BLaER1 (cell line): ENCODE measurements around the gene RAC3.
A peak's percentile ranks its signal among the peaks of the same experiment; 100 is the strongest.

ENCODE experiments used
- H3K27ac ChIP-seq: shearing (Covaris generic); formaldehyde crosslinking; 2 replicates; pipeline ENCODE4 v1.8.1; 2022
- H3K27me3 ChIP-seq: shearing (Covaris generic); formaldehyde crosslinking; 2 replicates; pipeline ENCODE4 v1.8.1; 2022
- H3K36me3 ChIP-seq: shearing (Covaris generic); formaldehyde crosslinking; 2 replicates; pipeline ENCODE4 v1.8.1; 2022
- H3K4me1 ChIP-seq: shearing (Covaris generic); formaldehyde crosslinking; 2 replicates; pipeline ENCODE4 v1.8.1; 2022
- H3K4me2 ChIP-seq: shearing (Covaris generic); formaldehyde crosslinking; 2 replicates; pipeline ENCODE4 v1.8.1; 2022
- H3K4me3 ChIP-seq: shearing (Covaris generic); formaldehyde crosslinking; 2 replicates; pipeline ENCODE4 v1.8.1; 2022
- H3K9ac ChIP-seq: shearing (Covaris generic); formaldehyde crosslinking; 2 replicates; pipeline ENCODE4 v1.8.1; 2022
- H3K9me3 ChIP-seq: shearing (Covaris generic); formaldehyde crosslinking; 2 replicates; pipeline ENCODE4 v1.8.1; 2022
- H4K20me1 ChIP-seq: shearing (Covaris generic); formaldehyde crosslinking; 2 replicates; pipeline ENCODE4 v1.8.1; 2022
- Cebpa-rat ChIP-seq: shearing (Covaris generic); IDR thresholded peaks from 2 replicates; pipeline ENCODE4 v1.8.1; 2022

The RAC3 gene

DNA sequence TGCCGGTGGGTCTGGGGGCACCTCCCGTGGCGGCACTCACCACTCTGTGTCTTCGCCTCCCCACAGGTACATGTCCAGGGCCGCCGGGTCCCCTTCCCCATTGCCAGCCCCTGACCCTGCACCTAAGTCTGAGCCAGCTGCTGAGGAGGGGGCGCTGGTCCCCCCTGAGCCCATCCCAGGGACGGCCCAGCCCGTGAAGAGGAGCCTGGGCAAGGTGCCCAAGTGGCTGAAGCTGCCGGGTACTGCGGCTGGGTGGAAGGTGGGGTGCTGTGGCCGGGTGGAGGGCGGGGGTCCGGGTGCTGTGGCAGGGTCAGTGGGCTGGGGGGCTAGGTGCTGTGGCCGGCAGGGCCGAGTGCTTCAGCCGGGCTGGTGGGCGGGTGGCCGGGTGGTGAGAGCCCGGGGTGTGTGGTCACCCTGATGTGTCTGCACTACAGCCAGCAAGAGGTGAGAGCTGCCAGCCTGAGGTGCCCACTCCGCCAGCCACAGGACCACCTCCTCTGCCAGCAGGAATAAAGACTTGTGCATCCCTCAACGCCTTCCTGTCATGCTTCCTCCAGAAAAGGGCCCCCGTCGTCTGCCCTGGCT, 14.5 kb upstream of the RAC3 start:
- H3K9me3 ChIP-seq: no peaks in the 10 kb centered on the region
- H3K4me1 ChIP-seq: peaks cover 58% of the 10 kb centered on the region
- no peak overlapping the region for H3K4me2 ChIP-seq
- H3K27me3 ChIP-seq: peaks cover 33% of the 10 kb centered on the region
- no peak overlapping the region for H3K27ac ChIP-seq
- peaks cover 62% of the 10 kb centered on the region for H4K20me1 ChIP-seq
- H3K4me3 ChIP-seq: no peak overlapping the region
- peaks cover 24% of the 10 kb centered on the region for H3K36me3 ChIP-seq
- no peak for TF ChIP-seq Cebpa-rat
- no peak overlapping the region for H3K9ac ChIP-seq

DNA sequence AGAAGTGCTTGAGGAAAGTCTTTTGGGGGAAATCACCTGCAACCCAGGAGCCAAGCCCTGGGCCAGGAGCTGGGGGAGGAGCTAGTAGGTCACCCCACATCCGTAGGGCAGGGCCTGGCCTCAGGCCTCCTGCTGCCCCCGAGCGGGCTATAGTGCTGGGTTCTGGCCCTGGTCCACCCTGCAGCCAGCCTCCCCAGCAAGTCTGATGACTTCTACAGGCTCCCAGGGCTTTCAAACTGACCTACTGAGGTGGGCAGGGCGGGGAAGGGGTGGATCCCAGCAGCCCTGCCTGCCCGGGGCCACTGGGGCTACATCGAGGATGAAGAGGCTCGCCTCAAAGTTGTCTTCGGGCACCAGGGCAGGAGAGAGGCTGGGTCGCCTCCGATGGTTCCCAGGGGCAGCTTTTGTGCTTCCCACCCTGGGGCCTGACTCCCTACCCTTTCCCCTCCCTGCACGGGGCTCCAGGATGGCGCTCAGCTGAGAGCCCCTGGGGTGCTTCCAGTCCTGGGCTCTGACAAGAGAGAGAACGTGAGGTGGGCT, 13.8 kb upstream of the RAC3 start:
- Histone ChIP-seq H3K9me3 (no peaks in the 10 kb centered on the region), H3K4me1 (peaks cover 53% of the 10 kb centered on the region), H3K36me3 (peaks cover 24% of the 10 kb centered on the region), H4K20me1 (peaks cover 58% of the 10 kb centered on the region), H3K27me3 (peaks cover 26% of the 10 kb centered on the region), H3K27ac (no peak overlapping the region), H3K4me2 (no peak overlapping the region), H3K4me3 (no peak overlapping the region), H3K9ac (no peak overlapping the region)
- TF ChIP-seq Cebpa-rat: no peak

DNA sequence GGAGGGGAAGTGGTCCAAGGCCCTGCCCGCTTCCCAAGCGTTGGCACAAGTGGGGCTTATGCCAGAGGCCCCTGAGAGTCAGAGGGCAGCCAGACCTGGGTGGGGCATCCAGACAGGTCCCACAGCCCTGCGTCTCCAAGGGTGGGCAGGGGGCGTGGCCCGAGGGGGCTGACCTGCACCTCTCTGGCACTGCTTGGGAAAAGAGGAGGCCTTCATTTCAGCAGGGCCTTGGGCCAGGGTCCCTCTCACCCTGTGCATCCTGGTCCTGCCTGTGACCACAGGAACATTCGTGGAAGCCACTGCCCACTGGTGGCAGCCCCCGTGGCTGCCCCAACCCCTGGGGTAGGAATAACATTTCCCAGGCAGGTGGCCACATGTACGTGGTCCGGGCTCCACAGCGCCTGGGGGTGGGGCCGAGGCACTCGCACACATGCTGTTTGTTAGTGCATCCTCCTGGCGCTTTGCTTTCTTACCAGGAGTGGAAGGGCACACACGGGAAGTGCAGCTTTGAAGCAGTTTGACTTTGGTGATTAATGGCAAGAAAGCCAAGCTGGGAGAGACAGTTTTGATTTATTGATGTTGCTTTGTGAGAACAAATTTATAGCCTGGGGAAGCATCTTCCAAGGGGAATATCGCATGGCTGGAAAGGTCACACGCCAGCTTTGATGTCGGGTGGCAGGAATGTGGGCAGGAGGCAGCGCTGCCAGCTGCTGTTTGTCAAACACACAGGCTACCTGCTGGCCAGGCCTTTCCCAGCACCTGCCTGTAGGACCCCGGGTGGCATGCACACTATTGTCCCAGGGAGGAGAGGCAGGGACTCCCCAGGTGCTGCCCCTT, 13.1 kb upstream of the RAC3 start:
- Histone ChIP-seq H3K4me2 (no peak overlapping the region), H3K4me3 (no peak overlapping the region), H3K9me3 (no peaks in the 10 kb centered on the region), H3K36me3 (peaks cover 24% of the 10 kb centered on the region), H4K20me1 (peaks cover 51% of the 10 kb centered on the region), H3K27ac (no peak overlapping the region), H3K9ac (no peak overlapping the region), H3K27me3 (peaks cover 19% of the 10 kb centered on the region), H3K4me1 (peaks cover 46% of the 10 kb centered on the region)
- no peak for TF ChIP-seq Cebpa-rat

DNA sequence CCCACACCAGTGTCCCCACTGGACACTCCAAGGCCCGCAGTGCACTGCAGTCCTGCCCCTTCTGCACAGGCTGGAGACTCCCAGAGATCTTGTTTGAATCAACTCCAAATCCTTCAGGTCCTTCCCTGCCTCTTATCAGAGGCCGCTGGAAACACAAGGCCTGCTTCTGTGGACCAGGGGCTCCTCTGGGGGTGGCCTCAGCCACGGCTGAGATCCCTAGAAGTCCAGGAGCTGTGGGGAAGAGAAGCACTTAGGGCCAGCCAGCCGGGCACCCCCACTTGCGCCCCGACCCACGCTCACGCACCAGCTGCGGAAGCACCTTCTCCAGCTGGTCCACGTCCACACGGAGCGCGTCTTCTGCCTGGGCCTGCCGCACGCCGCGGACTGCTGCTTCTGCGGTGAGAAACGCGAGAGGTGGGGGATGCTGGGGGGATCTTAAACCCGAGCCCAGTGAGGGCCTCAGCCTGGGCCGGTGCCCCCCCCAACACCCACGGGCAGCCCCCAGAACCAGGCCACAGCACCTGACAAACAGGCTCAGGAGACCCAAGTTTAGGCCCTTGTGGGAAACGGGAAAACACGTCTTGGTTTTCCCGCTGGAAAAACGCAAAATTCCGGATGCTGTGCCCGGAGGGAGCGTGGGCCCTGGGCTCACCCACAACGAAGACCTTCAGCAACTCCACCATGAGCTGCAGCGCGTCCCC, 12.3 kb upstream of the RAC3 start:
- peaks cover 45% of the 10 kb centered on the region for H3K4me1 ChIP-seq
- no peak overlapping the region for H3K9ac ChIP-seq
- no peak overlapping the region for H3K27ac ChIP-seq
- no peaks in the 10 kb centered on the region for H3K9me3 ChIP-seq
- peaks cover 11% of the 10 kb centered on the region; the same call in 1 of the 2 replicates for H3K27me3 ChIP-seq
- no peak overlapping the region for H3K4me3 ChIP-seq
- H3K4me2 ChIP-seq: no peak overlapping the region
- H4K20me1 ChIP-seq: peaks cover 43% of the 10 kb centered on the region
- TF ChIP-seq Cebpa-rat: no peak
- H3K36me3 ChIP-seq: peaks cover 24% of the 10 kb centered on the region

DNA sequence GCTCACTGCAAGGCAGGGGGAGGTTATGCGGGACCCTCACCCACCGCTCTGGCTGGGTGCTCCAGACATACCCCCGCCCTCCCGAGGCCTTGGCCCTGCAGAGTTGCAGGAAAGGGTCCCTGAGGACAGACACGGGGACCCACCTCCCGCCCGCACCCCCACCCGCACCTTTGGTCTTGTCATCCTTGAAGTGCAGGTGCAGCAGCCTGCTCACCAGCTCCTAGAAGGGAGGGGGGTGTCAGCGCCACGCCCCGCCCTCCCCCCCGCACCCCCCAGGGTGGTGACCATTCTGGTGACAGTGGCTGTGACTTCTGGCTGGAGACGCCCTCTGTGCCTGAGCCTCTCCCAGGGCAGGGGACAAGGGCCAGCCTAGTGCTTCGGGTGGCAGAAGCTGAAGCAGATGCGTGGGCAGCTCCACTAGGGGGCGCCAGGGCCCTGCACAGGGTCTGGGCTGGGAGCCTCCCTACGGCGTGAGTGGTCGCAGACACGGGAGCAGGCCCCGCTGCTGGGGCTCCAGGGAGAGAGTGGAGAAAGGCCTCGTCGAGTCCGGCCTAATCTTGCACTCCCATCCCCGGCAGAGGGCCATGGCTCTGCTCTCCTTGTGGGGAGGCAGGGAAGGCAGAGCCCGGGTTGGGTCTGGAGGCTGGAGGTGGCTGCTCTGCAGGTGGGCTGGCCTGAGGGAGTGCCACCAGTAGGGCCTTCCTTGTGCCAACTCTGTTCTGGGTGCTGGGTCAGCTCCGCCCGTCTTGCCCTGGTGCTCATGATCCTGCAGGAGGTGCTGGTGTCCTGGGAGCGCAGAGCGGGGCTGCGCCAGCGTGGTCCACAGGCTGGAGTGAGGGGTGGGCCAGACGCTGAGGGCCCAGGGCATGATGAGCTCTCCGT, 11.5 kb upstream of the RAC3 start:
- H3K4me2 ChIP-seq: peak overlapping the region; percentile 90; the same call in 1 of the 2 replicates
- no peak overlapping the region for H3K9ac ChIP-seq
- H3K27ac ChIP-seq: no peak overlapping the region
- no peak overlapping the region for H3K4me3 ChIP-seq
- H3K9me3 ChIP-seq: no peaks in the 10 kb centered on the region
- peaks cover 41% of the 10 kb centered on the region for H4K20me1 ChIP-seq
- H3K36me3 ChIP-seq: peaks cover 24% of the 10 kb centered on the region
- peaks cover 4% of the 10 kb centered on the region; the same call in 1 of the 2 replicates for H3K27me3 ChIP-seq
- no peak for TF ChIP-seq Cebpa-rat
- H3K4me1 ChIP-seq: peaks cover 45% of the 10 kb centered on the region

DNA sequence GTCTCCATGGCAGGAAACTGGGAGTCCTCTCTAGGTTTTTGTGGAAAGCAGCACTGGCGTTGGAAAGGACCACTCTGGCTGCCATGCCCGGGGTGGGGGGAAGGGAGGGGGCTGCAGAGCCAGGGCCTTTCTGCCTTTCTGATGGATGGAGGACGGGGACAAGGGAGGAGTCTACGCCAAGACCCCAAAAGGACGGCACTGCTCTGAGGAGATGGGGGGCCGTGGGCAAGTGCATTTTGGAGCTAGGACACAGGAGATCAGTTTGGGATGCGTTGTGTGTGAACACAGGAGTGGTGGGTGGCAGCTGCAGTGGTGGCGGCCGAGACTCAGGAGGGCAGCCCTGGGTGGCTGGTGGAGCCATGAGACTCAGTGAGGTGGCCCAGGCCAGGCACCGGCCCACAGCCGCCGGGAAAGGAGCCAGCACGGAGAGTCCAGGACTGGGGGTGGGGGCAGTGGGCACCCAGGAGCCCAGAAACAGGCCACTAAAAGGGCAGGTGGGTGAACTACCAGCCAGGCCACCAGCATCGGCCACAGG, 10.8 kb upstream of the RAC3 start:
- Histone ChIP-seq H3K36me3 (peaks cover 31% of the 10 kb centered on the region), H3K4me3 (no peak overlapping the region), H3K27me3 (no peaks in the 10 kb centered on the region), H3K27ac (no peak overlapping the region), H3K9me3 (no peaks in the 10 kb centered on the region), H3K4me2 (peak overlapping the region; percentile 90), H4K20me1 (peaks cover 41% of the 10 kb centered on the region), H3K9ac (no peak overlapping the region), H3K4me1 (peaks cover 41% of the 10 kb centered on the region)
- TF ChIP-seq Cebpa-rat: no peak

DNA sequence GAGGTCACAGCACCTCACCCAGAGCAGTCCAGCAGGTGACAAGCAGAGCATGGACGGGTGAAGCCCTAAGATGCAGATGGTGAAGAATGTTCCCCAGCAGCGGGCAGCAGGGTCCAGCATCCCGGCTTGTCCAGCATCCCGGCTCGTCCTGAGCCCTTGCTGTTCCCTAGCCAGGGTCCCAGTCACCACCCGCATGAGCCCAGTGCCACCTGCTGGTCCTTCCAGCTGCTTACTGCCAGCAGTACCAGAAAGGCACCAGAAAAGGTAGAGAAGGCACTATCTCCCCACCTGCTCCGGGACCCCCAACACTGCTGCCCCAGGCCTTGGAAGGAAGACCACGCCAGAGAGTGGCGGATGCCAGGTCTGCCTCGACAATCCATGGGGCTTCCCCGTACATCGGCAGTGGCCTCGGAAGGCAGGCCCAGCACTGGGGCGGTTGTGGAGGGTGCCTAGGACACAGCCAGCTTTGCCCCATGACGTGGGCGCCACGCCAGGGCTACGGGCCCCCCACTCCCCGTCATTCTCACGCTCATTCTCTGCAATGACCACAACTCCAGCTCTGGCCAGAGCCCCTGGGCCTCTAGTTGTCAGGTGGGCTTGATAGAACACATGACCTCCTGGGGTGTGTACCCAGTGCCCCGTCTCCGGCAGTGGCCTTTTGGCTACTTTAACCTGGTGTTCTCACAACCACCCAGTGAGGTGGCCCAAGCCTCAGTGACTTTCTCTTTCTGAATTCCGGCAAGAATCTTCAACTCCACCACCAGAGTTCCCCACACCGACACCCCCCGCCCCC, 10.2 kb upstream of the RAC3 start:
- Histone ChIP-seq H3K4me3 (peak overlapping the region; percentile 93), H3K27me3 (no peaks in the 10 kb centered on the region), H3K9ac (peak overlapping the region; percentile 84), H3K27ac (no peak overlapping the region), H3K4me1 (peaks cover 41% of the 10 kb centered on the region), H4K20me1 (peaks cover 41% of the 10 kb centered on the region), H3K4me2 (peak overlapping the region; percentile 90), H3K9me3 (no peaks in the 10 kb centered on the region), H3K36me3 (peaks cover 37% of the 10 kb centered on the region)
- TF ChIP-seq Cebpa-rat: no peak

DNA sequence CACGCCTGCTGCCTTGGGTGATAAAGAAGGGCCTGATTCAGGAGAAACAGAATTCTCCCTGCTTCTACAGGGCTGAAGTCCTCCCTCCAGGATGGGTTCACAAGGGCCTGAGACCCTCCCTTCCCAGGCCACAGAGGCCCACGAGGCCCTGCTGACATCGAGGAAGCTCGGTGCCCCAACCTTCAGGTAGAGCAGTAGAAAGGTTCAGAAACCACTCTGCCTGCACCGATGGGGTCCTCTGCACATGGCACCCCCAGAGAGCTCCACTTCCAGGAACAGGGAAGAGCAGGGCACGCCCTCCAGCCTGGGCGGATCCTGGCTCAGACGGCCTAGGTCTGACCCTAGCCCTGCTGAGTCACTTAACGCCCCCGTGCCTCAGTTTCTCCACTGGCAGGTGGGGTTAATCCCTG, 9.6 kb upstream of the RAC3 start:
- H3K4me3 ChIP-seq: peak overlapping the region; percentile 93
- H3K27me3 ChIP-seq: no peaks in the 10 kb centered on the region
- peaks cover 41% of the 10 kb centered on the region for H3K4me1 ChIP-seq
- peak overlapping the region; percentile 81 for H3K27ac ChIP-seq
- peak overlapping the region; percentile 90 for H3K4me2 ChIP-seq
- H3K9me3 ChIP-seq: no peaks in the 10 kb centered on the region
- H3K9ac ChIP-seq: peak overlapping the region; percentile 84
- H4K20me1 ChIP-seq: peaks cover 41% of the 10 kb centered on the region
- peaks cover 43% of the 10 kb centered on the region for H3K36me3 ChIP-seq
- no peak for TF ChIP-seq Cebpa-rat
